Smooth muscle cell (in vitro differentiated cells): ENCODE data around the gene CENPO. TPM values are rescaled to one million over a fixed set of nuclear protein-coding genes. Genes with fewer than 3 reads are reported as not detected.
A peak's percentile ranks its signal among the peaks of the same experiment; 100 is the strongest.

Experiments
- DNase-seq: peaks from one replicate; lab custom pipeline; 2025; ENCODE audit not compliant: unreplicated experiment; lab: John Stamatoyannopoulos, UW
- H2AFZ ChIP-seq: fragments of 200-600 bp; sonication (generic); 2 replicates; pipeline ENCODE4 v1.6.0; 2016; ENCODE audit warnings: antibody characterized with exemption, low read depth, mild to moderate bottlenecking
- H3F3A ChIP-seq: fragments of 200-600 bp; sonication (generic); 2 replicates; pipeline ENCODE4 v1.6.0; 2017; ENCODE audit warnings: antibody characterized with exemption, low read depth
- H3K27ac ChIP-seq: fragments of 200-600 bp; sonication (generic); 2 replicates; pipeline ENCODE4 v1.5.1; 2016; ENCODE audit warnings: low read depth, mild to moderate bottlenecking
- H3K27me3 ChIP-seq: fragments of 200-600 bp; sonication (generic); 2 replicates; pipeline ENCODE4 v1.6.1; 2016; ENCODE audit warnings: low read depth, mild to moderate bottlenecking
- H3K36me3 ChIP-seq: fragments of 200-600 bp; sonication (generic); 2 replicates; pipeline ENCODE4 v1.5.1; 2016; ENCODE audit warnings: low read depth
- H3K4me1 ChIP-seq: fragments of 200-600 bp; sonication (generic); 2 replicates; pipeline ENCODE4 v1.5.1; 2016; ENCODE audit warnings: low read depth
- H3K4me2 ChIP-seq: fragments of 200-600 bp; sonication (generic); 2 replicates; pipeline ENCODE4 v1.6.0; 2016; ENCODE audit warnings: mild to moderate bottlenecking
- H3K4me3 ChIP-seq: fragments of 200-600 bp; sonication (generic); 2 replicates; pipeline ENCODE4 v1.5.1; 2016; ENCODE audit warnings: mild to moderate bottlenecking
- H3K79me2 ChIP-seq: fragments of 200-600 bp; sonication (generic); 2 replicates; pipeline ENCODE4 v1.6.0; 2016; ENCODE audit warnings: low read depth, mild to moderate bottlenecking
- H3K9ac ChIP-seq: fragments of 200-600 bp; sonication (generic); 2 replicates; pipeline ENCODE4 v1.6.0; 2016; ENCODE audit warnings: low read depth
- H3K9me3 ChIP-seq: fragments of 200-600 bp; sonication (generic); replicated peaks from 2 replicates; pipeline ENCODE4 v1.5.1; 2016; ENCODE audit warnings: low read depth
- H4K20me1 ChIP-seq: fragments of 200-600 bp; sonication (generic); 2 replicates; pipeline ENCODE4 v1.6.0; 2016; ENCODE audit warnings: low read depth
- CTCF ChIP-seq: fragments of 200-600 bp; sonication (generic); IDR thresholded peaks from 2 replicates; pipeline ENCODE4 v1.5.1; 2017; ENCODE audit warnings: borderline replicate concordance, mild to moderate bottlenecking, antibody characterized with exemption; ENCODE audit not compliant: insufficient read depth, poor library complexity, severe bottlenecking
- WGBS: methylation state at CpG from one replicate; pipeline ENCODE4 v1.1.7; 2016; ENCODE audit warnings: low lambda C conversion rate; 5-methylcytosine and 5-hydroxymethylcytosine counted together
- polyA plus RNA-seq: library from polyadenylated mRNA; unstranded; fragments of >200 nt; fragmentation: Nextera tagmentation; extraction: Ambion mirVana; gene quantifications from 2 replicates; pipeline ENCODE4 v1.2.1, GENCODE V29; 2016
- total RNA-seq: library from RNA; depleted of rRNA; stranded (reverse); fragments of >200 nt; gene quantifications from 2 replicates; pipeline ENCODE4 v1.2.3, GENCODE V29; 2014

CENPO gene
- total and polyA plus RNA-seq, 2 experiments from 2014 or later = 14.1 to 15.3 TPM

GRCh38 chr2:24826773-24827145 is 33.5 kb downstream of the CENPO start:
- no peaks in the 10 kb centered on the region for H3F3A ChIP-seq
- no peak overlapping the region for H3K27ac ChIP-seq
- no peak for TF ChIP-seq CTCF
- no peak overlapping the region for H3K4me3 ChIP-seq
- no peaks in the 10 kb centered on the region for H3K27me3 ChIP-seq
- no peak overlapping the region for H3K4me2 ChIP-seq
- H3K9me3 ChIP-seq = no peaks in the 10 kb centered on the region
- no peaks in the 10 kb centered on the region for H3K36me3 ChIP-seq
- no peak overlapping the region for H3K9ac ChIP-seq
- DNase-seq = no peak
- 92% methylated on average over 5 of the region's 5 CpGs for WGBS
- H3K79me2 ChIP-seq = no peaks in the 10 kb centered on the region
- no peak overlapping the region for H2AFZ ChIP-seq
- H4K20me1 ChIP-seq = no peaks in the 10 kb centered on the region
- H3K4me1 ChIP-seq = peaks cover 7% of the 10 kb centered on the region

GRCh38 chr2:24827321-24828237 is 34.4 kb downstream of the CENPO start:
- Histone ChIP-seq H3K4me1 (peaks cover 5% of the 10 kb centered on the region), H3K9ac (no peak overlapping the region), H3K27me3 (no peaks in the 10 kb centered on the region), H3K4me2 (no peak overlapping the region), H3K36me3 (no peaks in the 10 kb centered on the region), H2AFZ (no peak overlapping the region), H3K79me2 (no peaks in the 10 kb centered on the region), H3K4me3 (no peak overlapping the region), H3K9me3 (no peaks in the 10 kb centered on the region), H4K20me1 (no peaks in the 10 kb centered on the region), H3F3A (no peaks in the 10 kb centered on the region), H3K27ac (no peak overlapping the region)
- WGBS = 41% methylated on average over 30 of the region's 30 CpGs
- TF ChIP-seq CTCF = peak; percentile 89
- DNase-seq = peak; percentile 14

- Histone ChIP-seq H3F3A (no peaks in the 10 kb centered on the region), H3K4me1 (peaks cover 12% of the 10 kb centered on the region), H3K9ac (no peak overlapping the region), H3K79me2 (no peaks in the 10 kb centered on the region), H3K4me2 (no peak overlapping the region), H3K36me3 (no peaks in the 10 kb centered on the region), H3K27ac (no peak overlapping the region), H4K20me1 (no peaks in the 10 kb centered on the region), H3K4me3 (no peak overlapping the region), H3K9me3 (no peaks in the 10 kb centered on the region), H2AFZ (no peak overlapping the region), H3K27me3 (no peaks in the 10 kb centered on the region)
- TF ChIP-seq CTCF = no peak
- DNase-seq = no peak
- 97% methylated on average over 17 of the region's 17 CpGs for WGBS
These were observed 35.2 kb downstream of the CENPO start for GRCh38 chr2:24828238-24828996.
